ENCODE data around the gene TYW5. TPM values are rescaled to one million over a fixed set of nuclear protein-coding genes. Genes with fewer than 3 reads are reported as not detected.

Gene TYW5
- total RNA-seq, 2 donors from 2014 or later: 7.6 to 8.1 TPM

- H3K27me3 ChIP-seq: no peaks in the 10 kb centered on the region
- no peak for TF ChIP-seq CTCF (IDR thresholded peaks at IDR 0.05)
- H3K4me3 ChIP-seq: no peak overlapping the region
- H3K27ac ChIP-seq: no peak overlapping the region
- no peaks in the 10 kb centered on the region for H3K4me1 ChIP-seq
- H3K9me3 ChIP-seq: no peaks in the 10 kb centered on the region
- H3K9ac ChIP-seq (ENCODE audit: low read depth in 2 of 2, low read length in 2 of 2): no peak overlapping the region
- intact Hi-C loops (cut with DNase I): no loop called here
- no peak for DNase-seq
- no peaks in the 10 kb centered on the region for H3K36me3 ChIP-seq
Measured at GRCh38 chr2:199882667-199883066, 72.6 kb downstream of the TYW5 start.

Other genes starting within 250 kb of the TYW5 start
- 1 to 10 TPM; 1.3 to 1.8 TPM for gene FTCDNL1, start 104.3 kb downstream of the TYW5 start, total RNA-seq
- 10 to 100 TPM; 17.8 to 18.1 TPM for gene C2orf69, start 44.2 kb downstream of the TYW5 start, total RNA-seq
- 10 to 100 TPM; 35.5 to 37.3 TPM for gene MAIP1, start 91 bp upstream of the TYW5 start, total RNA-seq